Transverse colon (tissue), 4 donors: ENCODE measurements around the gene RAPGEF1. TPM values are rescaled to one million over a fixed set of nuclear protein-coding genes. Genes with fewer than 3 reads are reported as not detected.
A peak's percentile ranks its signal among the peaks of the same experiment; 100 is the strongest.
"Not testable (repeated sequence)": the region's sequence is repeated elsewhere in the genome, so short reads cannot be mapped to it uniquely, and the experiment has no call there.

Source experiments
- DNase-seq: peaks from one replicate; pipeline ENCODE4 v3.0.0-alpha.2; 2019
- H3K27ac ChIP-seq, 4 donors: fragments of 200-600 bp; sonication (generic); 2 replicates each; pipeline ENCODE4 v1.5.1; 2016 to 2018; ENCODE audit warnings: inconsistent platforms in 4 of 4
- H3K27me3 ChIP-seq: fragments of 200-600 bp; sonication (generic); 2 replicates; pipeline ENCODE4 v1.5.1; 2017; ENCODE audit warnings: inconsistent platforms
- H3K36me3 ChIP-seq, 4 donors: fragments of 200-600 bp; sonication (generic); 2 replicates each; pipeline ENCODE4 v1.5.1; 2017 to 2019; ENCODE audit warnings: inconsistent platforms in 4 of 4
- H3K4me1 ChIP-seq, 4 donors: fragments of 200-600 bp; sonication (generic); 2 replicates each; pipeline ENCODE4 v1.5.1; 2017 to 2020; ENCODE audit warnings: inconsistent platforms in 4 of 4
- H3K4me3 ChIP-seq, 4 donors: fragments of 200-600 bp; sonication (generic); 1 replicate in 1 of 4; 2 replicates in 3 of 4; pipeline versions ENCODE4 v1.5.1 to v1.6.1; 2017 to 2019; ENCODE audit warnings: inconsistent platforms in 4 of 4
- H3K9me3 ChIP-seq, 2 donors: fragments of 200-600 bp; sonication (generic); 2 replicates each; pipeline ENCODE4 v1.5.1; 2017 to 2019; ENCODE audit warnings: inconsistent platforms in 2 of 2
- CTCF ChIP-seq, 5 experiments: fragments of 200-600 bp in 3 of 5; fragments of 450-650 bp in 2 of 5; sonication (generic) in 3 of 5; IDR thresholded peaks; 1 replicate in 2 of 5; 2 replicates in 3 of 5; pipeline ENCODE4 v1.5.1; 2016 to 2017; ENCODE audit warnings: antibody characterized with exemption in 5 of 5, inconsistent platforms in 3 of 5, mild to moderate bottlenecking in 2 of 5, moderate library complexity in 1 of 5
- EP300 ChIP-seq: sonication (generic); formaldehyde crosslinking; IDR thresholded peaks from one replicate; pipeline ENCODE4 v1.6.1; 2017; ENCODE audit warnings: antibody characterized with exemption, low read depth
- POLR2A ChIP-seq: fragments of 450-650 bp; IDR thresholded peaks from one replicate; pipeline ENCODE4 v1.6.1; 2016; ENCODE audit warnings: antibody characterized with exemption, mild to moderate bottlenecking, moderate library complexity
- POLR2AphosphoS5 ChIP-seq, 3 donors: sonication (generic); formaldehyde crosslinking; IDR thresholded peaks; one replicate each; pipeline ENCODE4 v1.6.1; 2016; ENCODE audit warnings: antibody characterized with exemption in 3 of 3
- WGBS, 2 donors: methylation state at CpG; one replicate each; pipeline ENCODE4 v1.1.5; 2018; ENCODE audit warnings: low coverage in 1 of 2; 5-methylcytosine and 5-hydroxymethylcytosine counted together
- in situ Hi-C, 4 donors: fragments of 200-750 bp; cut with MboI; loops; one replicate each; pipeline versions ENCODE4 v1.15.0 to v1.15.1; 2017; ENCODE audit warnings: low sequenced_read_pairs in 3 of 4, low pct_ligation_motif_present in 1 of 4, low pct_unique_long_range_greater_than_20kb in 1 of 4
- intact Hi-C: fragments of 100-400 bp; cut with DNase I; formaldehyde crosslinking; loops from one replicate; pipeline ENCODE4 v1.15.1; 2023; ENCODE audit warnings: low total_unique reads
- total RNA-seq, 4 donors: library from RNA; depleted of rRNA; stranded (reverse); fragments of >200 nt; gene quantifications; one replicate each; pipeline ENCODE4 v1.1.0, GENCODE V29; 2016

Gene RAPGEF1
- total RNA-seq, 4 donors from 2014 or later = 49.8 to 86.0 (median 55.1) TPM

- H3K27me3 ChIP-seq = peaks cover 41% of the 10 kb centered on the region
- no peaks in the 10 kb centered on the region for H3K36me3 ChIP-seq
- intact Hi-C loops = no loop called here
- H3K4me3 ChIP-seq = no peak overlapping the region
- no peak for DNase-seq
- 26 to 41% methylated on average over 4 of the region's 4 CpGs for WGBS, 2 donors
- peaks cover 0 to 8% (median 4%) of the 10 kb centered on the region in 4 donors for H3K4me1 ChIP-seq
- TF ChIP-seq EP300 = no peak
- no peak for TF ChIP-seq POLR2A
- TF ChIP-seq CTCF (IDR thresholded peaks at IDR 0.05) = no peak
- TF ChIP-seq POLR2AphosphoS5 (IDR thresholded peaks at IDR 0.05) = no peak
- in situ Hi-C loops = no loop called here
- no peaks in the 10 kb centered on the region for H3K9me3 ChIP-seq
- no peak overlapping the region for H3K27ac ChIP-seq
Measured at GRCh38 chr9:131757549-131757948, 17.7 kb upstream of the RAPGEF1 start.

GRCh38 chr9:131755541-131756198 is 15.8 kb upstream of the RAPGEF1 start:
- in situ Hi-C loops = no loop called here
- 17 to 52% methylated on average over 3 to 13 of the region's 13 CpGs for WGBS, 2 donors
- Histone ChIP-seq H3K9me3 (no peaks in the 10 kb centered on the region), H3K27me3 (peaks cover 41% of the 10 kb centered on the region), H3K36me3 (no peaks in the 10 kb centered on the region), H3K4me3 (no peak overlapping the region), H3K4me1 (peaks cover 0 to 4% (median 1%) of the 10 kb centered on the region in 4 donors), H3K27ac (no peak overlapping the region)
- intact Hi-C loops = no loop called here
- TF ChIP-seq EP300 (no peak), POLR2A (no peak), POLR2AphosphoS5 (IDR thresholded peaks at IDR 0.05) (no peak), CTCF (IDR thresholded peaks at IDR 0.05) (peak; percentile 50 to 78 (median 64))
- peak; percentile 87 for DNase-seq

- in situ Hi-C loops (no loop called here), intact Hi-C loops (no loop called here)
- no peaks in the 10 kb centered on the region for H3K9me3 ChIP-seq
- no peak for DNase-seq
- peaks cover 0 to 4% (median 1%) of the 10 kb centered on the region in 4 donors for H3K4me1 ChIP-seq
- H3K36me3 ChIP-seq = no peaks in the 10 kb centered on the region
- no peak overlapping the region for H3K27ac ChIP-seq
- no peak overlapping the region for H3K4me3 ChIP-seq
- 49 to 90% methylated on average over 2 to 6 of the region's 6 CpGs for WGBS, 2 donors
- H3K27me3 ChIP-seq = peaks cover 41% of the 10 kb centered on the region
- TF ChIP-seq POLR2AphosphoS5 (IDR thresholded peaks at IDR 0.05) (no peak), POLR2A (no peak), EP300 (no peak)
Measured at GRCh38 chr9:131754846-131755245, 15.0 kb upstream of the RAPGEF1 start.

- intact Hi-C loops, in situ Hi-C loops, H3K4me1 ChIP-seq, H3K27ac ChIP-seq, H3K9me3 ChIP-seq, H3K36me3 ChIP-seq, H3K4me3 ChIP-seq, DNase-seq: not testable (repeated sequence)
- WGBS, 2 donors = 65 to 72% methylated on average over 3 to 9 of the region's 9 CpGs
- peaks cover 41% of the 10 kb centered on the region for H3K27me3 ChIP-seq
Measured at GRCh38 chr9:131753751-131754150, 13.9 kb upstream of the RAPGEF1 start.

- no peak for DNase-seq
- Histone ChIP-seq H3K36me3 (no peaks in the 10 kb centered on the region), H3K27me3 (peaks cover 30% of the 10 kb centered on the region), H3K4me3 (no peak overlapping the region), H3K9me3 (no peaks in the 10 kb centered on the region), H3K27ac (no peak overlapping the region), H3K4me1 (peaks cover 0 to 4% (median 1%) of the 10 kb centered on the region in 4 donors)
- intact Hi-C loops (no loop called here), in situ Hi-C loops (no loop called here)
- 77 to 80% methylated on average over 4 of the region's 4 CpGs for WGBS, 2 donors
- no peak for TF ChIP-seq EP300
- no peak for TF ChIP-seq POLR2AphosphoS5 (IDR thresholded peaks at IDR 0.05)
- TF ChIP-seq POLR2A = no peak
- TF ChIP-seq CTCF (IDR thresholded peaks at IDR 0.05) = no peak
Measured at GRCh38 chr9:131752231-131752884, 12.5 kb upstream of the RAPGEF1 start.
